Neutrophil (primary cell): ENCODE data around the gene SLFN13.

Source experiments
- H3K27ac ChIP-seq: fragments of 200-600 bp; sonication (generic); 2 replicates; pipeline ENCODE4 v1.5.1; 2016; ENCODE audit warnings: mild to moderate bottlenecking, moderate library complexity
- H3K27me3 ChIP-seq: fragments of 200-600 bp; sonication (generic); 2 replicates; pipeline ENCODE4 v1.6.0; 2016; ENCODE audit warnings: mild to moderate bottlenecking
- H3K36me3 ChIP-seq: fragments of 200-600 bp; sonication (generic); 2 replicates; pipeline ENCODE4 v1.5.1; 2017
- H3K4me1 ChIP-seq, 2 experiments: fragments of 200-600 bp in 1 of 2; sonication (generic) in 1 of 2; 1 replicate in 1 of 2; 2 replicates in 1 of 2; pipeline versions ENCODE4 v1.5.1 to v1.6.1; 2013 to 2016; ENCODE audit warnings: low read depth in 1 of 2, low read length in 1 of 2, mild to moderate bottlenecking in 1 of 2, moderate library complexity in 1 of 2; ENCODE audit not compliant: control insufficient read depth in 1 of 2, insufficient read depth in 1 of 2
- H3K4me3 ChIP-seq, 2 experiments: fragments of 200-600 bp in 1 of 2; sonication (generic) in 1 of 2; 1 replicate in 1 of 2; 2 replicates in 1 of 2; pipeline ENCODE4 v1.5.1; 2013 to 2016; ENCODE audit warnings: low read depth in 1 of 2, low read length in 1 of 2, mild to moderate bottlenecking in 1 of 2, moderate library complexity in 1 of 2
- H3K9me3 ChIP-seq: fragments of 200-600 bp; sonication (generic); 2 replicates; pipeline ENCODE4 v1.5.1; 2016
- CTCF ChIP-seq: fragments of 200-600 bp; sonication (generic); IDR thresholded peaks from 2 replicates; pipeline ENCODE4 v1.5.1; 2016; ENCODE audit warnings: antibody characterized with exemption

The SLFN13 gene

GRCh38 chr17:35448899-35449227 is 297 bp upstream of the SLFN13 start:
- H3K4me3 ChIP-seq: peak overlapping the region; percentile 75 to 81
- no peaks in the 10 kb centered on the region for H3K9me3 ChIP-seq
- TF ChIP-seq CTCF: no peak
- peak overlapping the region; percentile 53 for H3K27ac ChIP-seq
- peaks cover 19 to 21% of the 10 kb centered on the region in 2 experiments for H3K4me1 ChIP-seq
- H3K36me3 ChIP-seq: no peaks in the 10 kb centered on the region
- peaks cover 44% of the 10 kb centered on the region for H3K27me3 ChIP-seq

DNA sequence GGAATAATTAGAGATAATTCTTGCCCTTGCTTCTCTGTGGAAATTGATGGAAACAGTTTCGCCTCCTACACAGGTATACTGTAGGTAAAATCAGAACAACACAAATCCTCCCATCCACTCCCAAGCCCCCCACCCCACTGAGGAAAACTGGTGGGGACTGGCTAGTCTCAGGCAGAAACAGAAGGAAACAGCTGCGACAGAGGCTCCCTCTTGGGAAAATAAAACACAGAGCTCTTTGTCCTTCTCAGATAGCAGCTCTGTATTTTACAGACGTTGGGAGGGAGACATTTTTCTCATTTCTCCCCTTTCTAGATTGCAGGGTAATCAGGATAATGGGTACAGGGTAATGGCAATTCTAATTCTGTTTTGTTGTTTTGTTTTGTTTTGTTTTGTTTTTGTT is 1.1 kb downstream of the SLFN13 start:
- no peaks in the 10 kb centered on the region for H3K36me3 ChIP-seq
- peak overlapping the region; percentile 75 to 81 for H3K4me3 ChIP-seq
- no peak for TF ChIP-seq CTCF
- H3K27me3 ChIP-seq: peaks cover 37% of the 10 kb centered on the region
- no peaks in the 10 kb centered on the region for H3K9me3 ChIP-seq
- no peak overlapping the region for H3K27ac ChIP-seq
- peaks cover 19 to 21% of the 10 kb centered on the region in 2 experiments for H3K4me1 ChIP-seq

DNA sequence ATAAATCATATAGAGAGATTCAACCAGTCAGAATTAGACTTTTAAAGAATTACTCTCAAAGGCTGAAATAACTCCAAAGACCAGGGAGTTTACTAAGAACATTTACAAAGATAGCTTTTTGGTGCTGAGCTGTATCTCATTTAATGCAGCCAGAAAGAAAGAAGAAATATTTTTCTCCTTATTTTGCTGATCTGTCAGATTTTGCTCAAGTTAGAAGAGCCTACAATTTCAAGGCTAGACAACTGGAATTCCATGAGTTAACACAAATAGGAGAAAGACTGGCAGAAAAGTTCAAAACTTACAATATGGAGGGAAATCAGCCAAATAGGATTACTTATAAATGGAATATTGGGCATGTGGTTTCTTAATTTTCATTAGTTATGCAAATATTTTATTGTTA is 10.1 kb downstream of the SLFN13 start:
- TF ChIP-seq CTCF: no peak
- Histone ChIP-seq H3K4me3 (no peak overlapping the region), H3K36me3 (no peaks in the 10 kb centered on the region), H3K4me1 (peaks cover 6% of the 10 kb centered on the region in 2 experiments), H3K27me3 (no peaks in the 10 kb centered on the region), H3K27ac (no peak overlapping the region), H3K9me3 (no peaks in the 10 kb centered on the region)

DNA sequence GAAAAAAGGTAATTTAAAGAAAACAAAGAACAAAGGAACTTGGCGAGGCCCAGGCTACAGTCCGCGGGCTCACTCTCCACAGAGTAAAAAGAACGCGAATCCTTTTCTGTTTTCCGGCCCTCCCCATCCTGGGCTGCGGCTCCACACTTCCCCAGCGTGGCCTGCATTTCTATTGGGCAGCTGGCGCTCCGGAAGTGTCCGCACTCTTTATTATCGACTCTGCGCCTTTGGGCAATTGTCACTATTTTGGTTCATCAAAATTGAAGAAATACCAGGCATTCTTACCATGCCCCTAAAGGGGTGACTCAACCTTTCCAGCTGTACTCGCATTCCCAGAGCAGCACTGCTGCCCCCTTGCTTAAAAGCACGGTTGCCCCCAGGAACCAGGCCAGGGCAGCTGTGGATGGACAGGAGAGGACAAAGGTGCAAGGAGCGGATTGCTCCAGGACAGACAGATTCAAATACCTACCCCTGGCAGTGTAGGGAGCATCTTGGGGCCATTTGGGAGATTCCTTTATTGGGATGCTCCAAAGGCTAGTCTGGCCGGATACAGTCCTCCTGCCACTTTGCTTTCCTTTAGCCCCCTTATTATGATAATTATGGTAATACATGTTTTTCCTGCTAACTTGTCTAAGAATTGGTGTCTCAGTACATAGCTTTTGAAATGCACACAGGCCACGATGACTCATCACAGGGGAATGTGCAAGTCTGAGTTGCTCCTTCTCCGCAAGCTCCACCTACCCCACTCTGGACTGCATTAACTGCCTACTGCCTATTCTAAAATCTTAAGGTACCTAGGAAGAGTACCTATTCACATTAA is 15.3 kb downstream of the SLFN13 start:
- TF ChIP-seq CTCF: no peak

GRCh38 chr17:35432176-35433074 is 16.1 kb downstream of the SLFN13 start, which contains the start of gene SLFN12:
Gene SLFN12 (minus strand): TSS chr17:35432500. CDS start chr17:35423028, 9,472 bp downstream.
- H3K27me3 ChIP-seq: peaks cover 21% of the 10 kb centered on the region
- H3K27ac ChIP-seq: peak within 1 kb of the TSS; percentile 83
- H3K4me1 ChIP-seq: peaks cover 20 to 24% of the 10 kb centered on the region in 2 experiments
- H3K4me3 ChIP-seq: peak within 1 kb of the TSS; percentile 72 to 82
- no peaks in the 10 kb centered on the region for H3K9me3 ChIP-seq
- TF ChIP-seq CTCF: no peak
- no peaks in the 10 kb centered on the region for H3K36me3 ChIP-seq

More for the DNA sequence above, 15.3 kb downstream of the SLFN13 start:
- Histone ChIP-seq H3K9me3 (no peaks in the 10 kb centered on the region), H3K27me3 (peaks cover 21% of the 10 kb centered on the region), H3K27ac (peak overlapping the region; percentile 83), H3K36me3 (no peaks in the 10 kb centered on the region), H3K4me1 (peaks cover 20 to 24% of the 10 kb centered on the region in 2 experiments), H3K4me3 (peak overlapping the region; percentile 72 to 82)
